ENCODE data around the gene FAM168B.

FAM168B gene

GRCh38 chr2:131052741-131053263 lies 40.5 kb downstream of the FAM168B start:
- DNase-seq (ENCODE audit: low read depth): no peak
- no peak for TF ChIP-seq CTCF (conservative IDR thresholded peaks at IDR 0.05; ENCODE audit: low read depth, low read length)
- no peak overlapping the region for H3K4me3 ChIP-seq (ENCODE audit: low read length)

GRCh38 chr2:131050896-131051295 lies 42.4 kb downstream of the FAM168B start:
- no peak for TF ChIP-seq CTCF (conservative IDR thresholded peaks at IDR 0.05; ENCODE audit: low read depth, low read length)
- no peak for DNase-seq (ENCODE audit: low read depth)
- H3K4me3 ChIP-seq (ENCODE audit: low read length): no peak overlapping the region

GRCh38 chr2:131049150-131049718 lies 44.0 kb downstream of the FAM168B start:
- no peak for TF ChIP-seq CTCF (conservative IDR thresholded peaks at IDR 0.05; ENCODE audit: low read depth, low read length)
- no peak overlapping the region for H3K4me3 ChIP-seq (ENCODE audit: low read length)
- no peak for DNase-seq (ENCODE audit: low read depth)

- TF ChIP-seq CTCF (conservative IDR thresholded peaks at IDR 0.05; ENCODE audit: low read depth, low read length): no peak
- DNase-seq (ENCODE audit: low read depth): no peak
- H3K4me3 ChIP-seq (ENCODE audit: low read length): no peak overlapping the region
Measured at GRCh38 chr2:131048641-131049040, 44.6 kb downstream of the FAM168B start.

GRCh38 chr2:131047920-131048560 lies 45.2 kb downstream of the FAM168B start:
- H3K4me3 ChIP-seq (ENCODE audit: low read length): no peak overlapping the region
- no peak for TF ChIP-seq CTCF (conservative IDR thresholded peaks at IDR 0.05; ENCODE audit: low read depth, low read length)
- no peak for DNase-seq (ENCODE audit: low read depth)

DNA sequence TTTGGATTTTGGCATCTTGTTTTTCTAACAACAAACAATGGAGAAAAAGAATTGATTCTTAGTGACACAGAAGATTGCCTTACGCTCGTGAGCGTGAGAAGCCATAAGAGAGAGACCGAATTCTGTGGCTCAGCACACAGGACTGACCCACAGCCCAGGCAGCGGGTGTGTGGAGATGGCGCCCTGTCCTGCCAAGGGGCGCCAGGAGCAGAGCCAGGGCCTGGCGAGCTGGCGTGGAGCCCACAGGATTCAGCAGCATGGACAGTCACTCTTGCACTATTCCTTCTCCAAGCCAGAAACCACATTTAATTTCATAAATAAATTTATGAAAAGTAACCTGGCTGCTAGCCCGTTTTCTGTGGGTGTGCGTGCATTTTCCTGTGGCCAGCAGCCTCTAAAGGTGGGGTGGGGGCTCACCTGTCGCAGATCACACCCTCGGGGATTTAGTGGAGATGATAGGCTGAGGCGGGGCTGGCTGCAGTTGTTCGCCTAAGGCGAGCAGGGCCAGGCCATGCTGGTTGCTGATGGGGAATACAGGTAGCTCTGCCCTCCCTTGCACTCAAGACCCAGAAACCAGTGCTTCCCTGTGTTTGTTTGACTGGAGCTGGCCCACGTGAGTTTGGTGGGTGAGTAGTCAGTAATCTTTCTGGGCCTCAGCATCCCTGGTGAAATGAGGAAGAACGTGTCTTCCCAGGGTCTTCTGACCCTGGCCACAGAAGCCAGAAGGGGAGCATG lies 46.2 kb downstream of the FAM168B start:
- no peak overlapping the region for H3K4me3 ChIP-seq (ENCODE audit: low read length)

More for the DNA sequence above, 46.2 kb downstream of the FAM168B start:
- no peak for TF ChIP-seq CTCF (conservative IDR thresholded peaks at IDR 0.05; ENCODE audit: low read depth, low read length)
- DNase-seq (ENCODE audit: low read depth): no peak

Measured in retinal pigment epithelial cell (primary cell).